HepG2 (cell line): ENCODE measurements around the gene CFTR.

Experiments used
- CCAR2 ChIP-seq: fragments of 200-400 bp; formaldehyde crosslinking; optimal IDR thresholded peaks from 2 replicates; pipeline ENCODE3; 2018; ENCODE audit warnings: low read depth, mild to moderate bottlenecking, low read length, moderate library complexity
- CTCF ChIP-seq: sonication (generic); formaldehyde crosslinking; IDR thresholded peaks from 2 replicates; pipeline ENCODE4 v1.5.0; 2020; ENCODE audit warnings: mild to moderate bottlenecking, missing genetic modification reagents, moderate library complexity
- ESRRA ChIP-seq: sonication (generic); formaldehyde crosslinking; IDR thresholded peaks from 2 replicates; pipeline ENCODE4 v1.5.1; 2020; ENCODE audit warnings: mild to moderate bottlenecking, low read depth, missing genetic modification reagents
- FOXJ3 ChIP-seq: sonication (generic); formaldehyde crosslinking; IDR thresholded peaks from 2 replicates; pipeline ENCODE4 v1.4.0; 2020; ENCODE audit warnings: missing genetic modification reagents, mild to moderate bottlenecking, borderline replicate concordance
- IRF1 ChIP-seq: sonication (generic); formaldehyde crosslinking; IDR thresholded peaks from 2 replicates; pipeline ENCODE4 v1.4.0; 2020; ENCODE audit warnings: low read depth, mild to moderate bottlenecking, missing genetic modification reagents
- JUND ChIP-seq: sonication (generic); formaldehyde crosslinking; IDR thresholded peaks from 2 replicates; pipeline ENCODE4 v1.8.0; 2022; ENCODE audit warnings: mild to moderate bottlenecking, missing genetic modification reagents
- NR2C2 ChIP-seq: sonication (generic); formaldehyde crosslinking; IDR thresholded peaks from 2 replicates; pipeline ENCODE4 v1.4.0; 2020; ENCODE audit warnings: missing genetic modification reagents, mild to moderate bottlenecking, moderate library complexity, borderline replicate concordance
- ZNF501 ChIP-seq: sonication (generic); formaldehyde crosslinking; IDR thresholded peaks from 2 replicates; pipeline ENCODE4 v1.5.1; 2020; ENCODE audit warnings: mild to moderate bottlenecking, moderate library complexity, missing genetic modification reagents
- ZNF530 ChIP-seq: sonication (generic); formaldehyde crosslinking; IDR thresholded peaks from 2 replicates; pipeline ENCODE4 v1.5.0; 2020; ENCODE audit warnings: low read depth, mild to moderate bottlenecking, missing genetic modification reagents
- TF ChIP-seq, protein P1 (sequence below): sonication (generic); formaldehyde crosslinking; IDR thresholded peaks from 2 replicates; pipeline ENCODE4 v1.4.0; 2020; ENCODE audit warnings: missing genetic modification reagents, borderline replicate concordance
- TF ChIP-seq, protein P2 (sequence below): sonication (generic); formaldehyde crosslinking; IDR thresholded peaks from 2 replicates; pipeline ENCODE4 v1.4.0; 2020; ENCODE audit warnings: missing genetic modification reagents

GRCh38 chr7:117621075-117621618 is 141.3 kb downstream of the CFTR start:
- no peak for TF ChIP-seq NR2C2 (CRISPR knock-in tag)
- TF ChIP-seq, protein P1, sequence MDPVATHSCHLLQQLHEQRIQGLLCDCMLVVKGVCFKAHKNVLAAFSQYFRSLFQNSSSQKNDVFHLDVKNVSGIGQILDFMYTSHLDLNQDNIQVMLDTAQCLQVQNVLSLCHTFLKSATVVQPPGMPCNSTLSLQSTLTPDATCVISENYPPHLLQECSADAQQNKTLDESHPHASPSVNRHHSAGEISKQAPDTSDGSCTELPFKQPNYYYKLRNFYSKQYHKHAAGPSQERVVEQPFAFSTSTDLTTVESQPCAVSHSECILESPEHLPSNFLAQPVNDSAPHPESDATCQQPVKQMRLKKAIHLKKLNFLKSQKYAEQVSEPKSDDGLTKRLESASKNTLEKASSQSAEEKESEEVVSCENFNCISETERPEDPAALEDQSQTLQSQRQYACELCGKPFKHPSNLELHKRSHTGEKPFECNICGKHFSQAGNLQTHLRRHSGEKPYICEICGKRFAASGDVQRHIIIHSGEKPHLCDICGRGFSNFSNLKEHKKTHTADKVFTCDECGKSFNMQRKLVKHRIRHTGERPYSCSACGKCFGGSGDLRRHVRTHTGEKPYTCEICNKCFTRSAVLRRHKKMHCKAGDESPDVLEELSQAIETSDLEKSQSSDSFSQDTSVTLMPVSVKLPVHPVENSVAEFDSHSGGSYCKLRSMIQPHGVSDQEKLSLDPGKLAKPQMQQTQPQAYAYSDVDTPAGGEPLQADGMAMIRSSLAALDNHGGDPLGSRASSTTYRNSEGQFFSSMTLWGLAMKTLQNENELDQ (CRISPR knock-in tag) = no peak
- no peak for TF ChIP-seq ESRRA (CRISPR knock-in tag)
- TF ChIP-seq JUND (CRISPR knock-in tag) = no peak
- TF ChIP-seq, protein P2, sequence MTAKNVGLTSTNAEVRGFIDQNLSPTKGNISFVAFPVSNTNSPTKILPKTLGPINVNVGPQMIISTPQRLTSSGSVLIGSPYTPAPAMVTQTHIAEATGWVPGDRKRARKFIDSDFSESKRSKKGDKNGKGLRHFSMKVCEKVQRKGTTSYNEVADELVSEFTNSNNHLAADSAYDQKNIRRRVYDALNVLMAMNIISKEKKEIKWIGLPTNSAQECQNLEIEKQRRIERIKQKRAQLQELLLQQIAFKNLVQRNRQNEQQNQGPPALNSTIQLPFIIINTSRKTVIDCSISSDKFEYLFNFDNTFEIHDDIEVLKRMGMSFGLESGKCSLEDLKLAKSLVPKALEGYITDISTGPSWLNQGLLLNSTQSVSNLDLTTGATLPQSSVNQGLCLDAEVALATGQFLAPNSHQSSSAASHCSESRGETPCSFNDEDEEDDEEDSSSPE (CRISPR knock-in tag) = no peak
- no peak for TF ChIP-seq CTCF
- no peak for TF ChIP-seq IRF1
- TF ChIP-seq ZNF501 (CRISPR knock-in tag) = no peak
- no peak for TF ChIP-seq FOXJ3
- TF ChIP-seq ZNF530 (CRISPR knock-in tag) = no peak
- no peak for TF ChIP-seq CCAR2
